Measurements from ENCODE around the gene ADCY5.

- no peak for TF ChIP-seq CTCF (IDR thresholded peaks at IDR 0.05; ENCODE audit: poor library complexity)
- TF ChIP-seq EZH2 (IDR thresholded peaks at IDR 0.05; ENCODE audit: borderline replicate concordance) = no peak
These were observed 36.7 kb upstream of the ADCY5 start for GRCh38 chr3:123485551-123485950.
